SU-DHL-6 (cell line): Measurements from ENCODE around the gene KLHL20.
"Not testable (repeated sequence)": the region's sequence is repeated elsewhere in the genome, so short reads cannot be mapped to it uniquely, and the experiment has no call there.

Experiments used
- EZH2phosphoT487 ChIP-seq: fragments of 200-600 bp; sonication (generic), shearing (Covaris generic); conservative IDR thresholded peaks from 2 replicates; pipeline ENCODE4 v1.6.1; 2018; ENCODE audit warnings: mild to moderate bottlenecking, antibody characterized with exemption, low read length, moderate library complexity, mixed read lengths
- TF ChIP-seq, protein P1 (sequence below): fragments of 200-600 bp; sonication (generic); IDR thresholded peaks from one replicate; pipeline ENCODE4 v1.5.1; 2017; ENCODE audit warnings: antibody characterized with exemption, mild to moderate bottlenecking, low read length, moderate library complexity; ENCODE audit not compliant: insufficient read depth, poor library complexity, severe bottlenecking

GRCh38 chr1:173813654-173814053 lies 98.9 kb downstream of the KLHL20 start:
- TF ChIP-seq, protein P1, sequence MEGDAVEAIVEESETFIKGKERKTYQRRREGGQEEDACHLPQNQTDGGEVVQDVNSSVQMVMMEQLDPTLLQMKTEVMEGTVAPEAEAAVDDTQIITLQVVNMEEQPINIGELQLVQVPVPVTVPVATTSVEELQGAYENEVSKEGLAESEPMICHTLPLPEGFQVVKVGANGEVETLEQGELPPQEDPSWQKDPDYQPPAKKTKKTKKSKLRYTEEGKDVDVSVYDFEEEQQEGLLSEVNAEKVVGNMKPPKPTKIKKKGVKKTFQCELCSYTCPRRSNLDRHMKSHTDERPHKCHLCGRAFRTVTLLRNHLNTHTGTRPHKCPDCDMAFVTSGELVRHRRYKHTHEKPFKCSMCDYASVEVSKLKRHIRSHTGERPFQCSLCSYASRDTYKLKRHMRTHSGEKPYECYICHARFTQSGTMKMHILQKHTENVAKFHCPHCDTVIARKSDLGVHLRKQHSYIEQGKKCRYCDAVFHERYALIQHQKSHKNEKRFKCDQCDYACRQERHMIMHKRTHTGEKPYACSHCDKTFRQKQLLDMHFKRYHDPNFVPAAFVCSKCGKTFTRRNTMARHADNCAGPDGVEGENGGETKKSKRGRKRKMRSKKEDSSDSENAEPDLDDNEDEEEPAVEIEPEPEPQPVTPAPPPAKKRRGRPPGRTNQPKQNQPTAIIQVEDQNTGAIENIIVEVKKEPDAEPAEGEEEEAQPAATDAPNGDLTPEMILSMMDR, result not testable (repeated sequence)
- not testable (repeated sequence) for TF ChIP-seq EZH2phosphoT487
